SH-SY5Y (cell line): ENCODE data around the gene CCR5.

Experiments used
- GATA2 ChIP-seq: IDR thresholded peaks from 2 replicates; pipeline ENCODE4 v1.6.1; 2011; ENCODE audit warnings: mild to moderate bottlenecking, low read depth, low read length
- GATA3 ChIP-seq: IDR thresholded peaks from 2 replicates; pipeline ENCODE4 v1.6.1; 2011; ENCODE audit warnings: low read depth, mild to moderate bottlenecking, low read length, moderate library complexity

GRCh38 chr3:46337911-46338310 is 32.8 kb upstream of the CCR5 start:
- no peak for TF ChIP-seq GATA2
- no peak for TF ChIP-seq GATA3
